HepG2 (cell line): ENCODE data around the gene PTCH1. TPM values are rescaled to one million over a fixed set of nuclear protein-coding genes. Genes with fewer than 3 reads are reported as not detected.
A peak's percentile ranks its signal among the peaks of the same experiment; 100 is the strongest.

Experiments used
- ASH2L ChIP-seq: fragments of 300-600, 200-600 bp; sonication (generic); IDR thresholded peaks from 2 replicates; pipeline ENCODE4 v1.7.0; 2017; ENCODE audit warnings: low read depth, mild to moderate bottlenecking, moderate library complexity, mixed read lengths, low read length; ENCODE audit not compliant: insufficient read length
- ERF ChIP-seq: IDR thresholded peaks from 2 replicates; pipeline ENCODE4 v1.6.1; 2018; ENCODE audit warnings: missing biosample characterization, missing genetic modification reagents
- HNRNPL ChIP-seq: fragments of 200-400 bp; formaldehyde crosslinking; IDR thresholded peaks from 2 replicates; pipeline ENCODE4 v1.6.1; 2017; ENCODE audit warnings: mild to moderate bottlenecking, low read depth, low read length
- IRX3 ChIP-seq: sonication (generic); formaldehyde crosslinking; IDR thresholded peaks from 2 replicates; pipeline ENCODE4 v1.8.1; 2023; ENCODE audit warnings: mild to moderate bottlenecking, low read depth, missing genetic modification reagents, borderline replicate concordance
- MEIS2 ChIP-seq: sonication (generic); formaldehyde crosslinking; IDR thresholded peaks from 2 replicates; pipeline ENCODE4 v1.9.0; 2021; ENCODE audit warnings: mild to moderate bottlenecking, missing genetic modification reagents
- MNT ChIP-seq: fragments of 450-650 bp; IDR thresholded peaks from 2 replicates; pipeline ENCODE4 v1.6.1; 2016
- SAFB2 ChIP-seq: sonication (generic); formaldehyde crosslinking; IDR thresholded peaks from 2 replicates; pipeline ENCODE4 v1.5.1; 2020; ENCODE audit warnings: missing genetic modification reagents, low read depth, mild to moderate bottlenecking, borderline replicate concordance
- STAG1 ChIP-seq: sonication (generic); formaldehyde crosslinking; IDR thresholded peaks from 2 replicates; pipeline ENCODE4 v1.4.0; 2020; ENCODE audit warnings: missing genetic modification reagents
- UBTF ChIP-seq: sonication (generic); formaldehyde crosslinking; IDR thresholded peaks from 2 replicates; pipeline ENCODE4 v1.4.0; 2020; ENCODE audit warnings: mild to moderate bottlenecking, missing genetic modification reagents
- ZBTB14 ChIP-seq: sonication (generic); formaldehyde crosslinking; IDR thresholded peaks from 2 replicates; pipeline ENCODE4 v1.4.0; 2020; ENCODE audit warnings: missing genetic modification reagents
- ZNF407 ChIP-seq: sonication (generic); formaldehyde crosslinking; IDR thresholded peaks from one replicate; pipeline ENCODE4 v1.5.1; 2020; ENCODE audit warnings: mild to moderate bottlenecking, missing genetic modification reagents; ENCODE audit errors: not compliant biosample characterization
- ZNF800 ChIP-seq: sonication (generic); formaldehyde crosslinking; IDR thresholded peaks from 2 replicates; pipeline ENCODE4 v1.4.0; 2020; ENCODE audit warnings: missing genetic modification reagents
- polyA plus RNA-seq, 8 experiments: library from polyadenylated mRNA; depleted of rRNA in 3 of 8; stranded (reverse) in 7 of 8; unstranded in 1 of 8; fragments of >200 nt; fragmentation: Illumina TruSeq in 4 of 8; extraction: Trizol in 4 of 8; gene quantifications; 2 replicates each; pipeline versions ENCODE4 v1.2.1 to v1.2.3, GENCODE V29; 2011 to 2016; ENCODE audit warnings: low read depth in 4 of 8, missing spikeins in 1 of 8, mixed read lengths in 1 of 8; ENCODE audit not compliant: insufficient read depth in 1 of 8
- total RNA-seq, 5 experiments: library from RNA; depleted of rRNA; stranded (reverse); fragments of >200 nt; fragmentation: Illumina TruSeq; extraction: Trizol; gene quantifications; 2 replicates each; pipeline ENCODE4 v1.2.3, GENCODE V29; 2016; ENCODE audit warnings: low read depth in 1 of 5

Gene PTCH1
- total and polyA plus RNA-seq, 2 of the 13 experiments (the other 11 are each of a cell fraction or from before 2014, with no cell fraction given), result 2.8 to 3.9 TPM

GRCh38 chr9:95515272-95516113 is 1.3 kb downstream of the PTCH1 start (continued):
- TF ChIP-seq UBTF (CRISPR knock-in tag) (0 out of 2 replicates have a peak, but pooled peaks have one; percentile 23), ASH2L (no peak), ZBTB14 (CRISPR knock-in tag) (peak; percentile 56), SAFB2 (CRISPR knock-in tag) (no peak), MNT (no peak), ERF (CRISPR knock-in tag) (no peak), MEIS2 (CRISPR knock-in tag) (peak; percentile 58; the same call in 1 of the 2 replicates), ZNF407 (CRISPR knock-in tag) (no peak), STAG1 (0 out of 2 replicates have a peak, but pooled peaks have one; percentile 12), HNRNPL (no peak), ZNF800 (CRISPR knock-in tag) (peak; percentile 62; the same call in 1 of the 2 replicates), IRX3 (no peak)
